Right cardiac atrium (tissue), 5 donors: ENCODE data around the gene ATP6V1B1. TPM values are rescaled to one million over a fixed set of nuclear protein-coding genes. Genes with fewer than 3 reads are reported as not detected.

ENCODE experiments used
- ATAC-seq, 2 donors: fragments of 200-7000 bp; cut with Tn5 transposase; one replicate each; pipeline versions ENCODE4 v1.8.0 to v1.9.1; 2020; ENCODE audit warnings: moderate library complexity in 2 of 2, mild to moderate bottlenecking in 1 of 2
- DNase-seq, 3 donors: peaks; one replicate each; pipeline ENCODE4 v3.0.0-alpha.2; 2020
- H3K27ac ChIP-seq: one replicate; pipeline ENCODE4 v1.5.1; 2013; ENCODE audit warnings: mild to moderate bottlenecking, low read length, control low read depth, moderate library complexity
- H3K27me3 ChIP-seq: one replicate; pipeline ENCODE4 v1.6.1; 2013; ENCODE audit not compliant: control insufficient read depth, insufficient read depth
- H3K4me1 ChIP-seq: one replicate; pipeline ENCODE4 v1.6.1; 2013; ENCODE audit warnings: low read length; ENCODE audit not compliant: control insufficient read depth, insufficient read depth
- H3K4me3 ChIP-seq: one replicate; pipeline ENCODE4 v1.5.1; 2013; ENCODE audit warnings: low read length, control low read depth
- H3K9me3 ChIP-seq: one replicate; pipeline ENCODE4 v1.6.1; 2013; ENCODE audit warnings: low read length; ENCODE audit not compliant: control insufficient read depth
- WGBS: extraction: QIAGEN DNeasy Blood & Tissue Kit; methylation state at CpG from one replicate; pipeline ENCODE4 v1.1.7; 2013; 5-methylcytosine and 5-hydroxymethylcytosine counted together
- intact Hi-C, 4 donors: fragments of 100-400 bp; cut with DNase I; formaldehyde crosslinking; loops; one replicate each; pipeline versions ENCODE4 v1.11.0 to v1.14.0; 2022 to 2023
- polyA plus RNA-seq: library from polyadenylated mRNA; stranded (reverse); fragments of 200-250 nt; gene quantifications from one replicate; pipeline ENCODE4 v1.2.3, GENCODE V29; 2013
- total RNA-seq, 4 donors: library from RNA; stranded (reverse); fragmentation: NEBNext Ultra II Directional; extraction: Animal tissue kit (Norgen Biotek cat#: 25700); gene quantifications; one replicate each; pipeline ENCODE4 v1.2.1, GENCODE V29; 2021
- donor health status: healthy with polysubstance abuse.
- donor health status: DM: no; HTN: yes; CAD: no.
- donor health status: DM: no; HTN: no; CAD: no.
- donor health status: DM: no; HTN: yes; CAD: no; lungs with severe emphysema.
- donor health status: DM: yes; HTN: yes; CAD: no.

ATP6V1B1 gene
- total and polyA plus RNA-seq, 5 donors: 0.26 to 0.93 (median 0.84) TPM; not detected in 2

GRCh38 chr2:70893186-70893585 is 42.5 kb upstream of the ATP6V1B1 start:
- intact Hi-C loops: no loop called here
- DNase-seq: no peak
- H3K27me3 ChIP-seq: no peaks in the 10 kb centered on the region

DNA sequence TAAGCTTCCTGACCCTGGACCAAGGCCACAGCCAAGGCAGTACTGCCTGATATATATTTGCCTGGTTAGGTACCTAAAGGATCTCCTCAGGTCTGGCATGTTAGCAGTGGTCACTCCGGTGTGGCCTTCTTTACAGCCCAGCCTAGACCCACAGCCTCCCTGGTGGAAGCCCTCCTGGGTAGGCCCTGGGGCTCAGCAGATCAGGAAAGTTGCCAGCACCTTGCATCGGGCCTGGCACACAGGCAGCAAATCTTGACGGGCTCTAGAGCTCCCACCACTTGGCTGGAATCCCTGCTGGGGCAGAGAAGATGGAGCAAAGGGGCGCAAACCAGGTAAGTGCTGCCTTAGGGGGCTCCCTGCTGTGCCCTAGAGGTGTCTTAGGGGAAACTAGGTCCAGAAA is 40.9 kb upstream of the ATP6V1B1 start:
- Histone ChIP-seq H3K4me3 (no peak overlapping the region), H3K27me3 (no peaks in the 10 kb centered on the region), H3K9me3 (no peaks in the 10 kb centered on the region), H3K27ac (no peak overlapping the region), H3K4me1 (no peaks in the 10 kb centered on the region)
- ATAC-seq (no peak), DNase-seq (no peak)
- intact Hi-C loops: no loop called here
- 76% methylated on average over 4 of the region's 4 CpGs for WGBS

More at GRCh38 chr2:70893186-70893585, 42.5 kb upstream of the ATP6V1B1 start:
- ATAC-seq: no peak
- Histone ChIP-seq H3K4me3 (no peak overlapping the region), H3K4me1 (peaks cover 2% of the 10 kb centered on the region), H3K27ac (no peak overlapping the region), H3K9me3 (no peaks in the 10 kb centered on the region)
- 52% methylated on average over 2 of the region's 2 CpGs for WGBS

DNA sequence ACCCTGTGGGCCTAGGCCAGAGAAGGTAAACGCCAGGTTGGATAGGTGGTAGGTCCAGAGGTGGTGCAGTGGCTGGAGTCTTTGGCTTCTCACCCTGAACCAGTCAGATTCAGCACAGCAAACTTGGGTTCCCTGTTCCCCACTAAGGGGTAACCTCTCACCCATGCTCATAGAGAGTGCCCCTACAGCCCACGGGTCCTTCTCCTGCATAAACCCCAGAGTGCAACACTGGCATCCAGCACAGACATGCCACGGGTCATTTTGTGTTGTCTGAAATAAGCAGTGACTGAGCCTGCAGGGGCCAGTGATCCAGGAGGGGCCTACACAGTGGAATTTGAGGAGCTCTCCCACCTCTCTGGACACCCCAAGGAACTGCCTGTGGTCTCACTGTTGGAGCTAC is 40.5 kb upstream of the ATP6V1B1 start:
- no peak for DNase-seq
- WGBS: 77% methylated on average over 3 of the region's 3 CpGs
- no peak for ATAC-seq
- Histone ChIP-seq H3K27me3 (no peaks in the 10 kb centered on the region), H3K4me3 (no peak overlapping the region), H3K27ac (no peak overlapping the region), H3K9me3 (no peaks in the 10 kb centered on the region), H3K4me1 (no peaks in the 10 kb centered on the region)
- intact Hi-C loops: no loop called here

GRCh38 chr2:70895998-70896764 is 39.5 kb upstream of the ATP6V1B1 start:
- intact Hi-C loops: no loop called here
- DNase-seq (no peak), ATAC-seq (no peak)
- WGBS: 39% methylated on average over 25 of the region's 25 CpGs
- H3K4me3 ChIP-seq: no peak overlapping the region
- no peaks in the 10 kb centered on the region for H3K9me3 ChIP-seq
- H3K4me1 ChIP-seq: no peaks in the 10 kb centered on the region
- H3K27ac ChIP-seq: no peak overlapping the region
- H3K27me3 ChIP-seq: no peaks in the 10 kb centered on the region

- intact Hi-C loops: no loop called here
- DNase-seq (no peak), ATAC-seq (no peak)
- WGBS: 13% methylated on average over 16 of the region's 16 CpGs
- no peaks in the 10 kb centered on the region for H3K27me3 ChIP-seq
- no peaks in the 10 kb centered on the region for H3K4me1 ChIP-seq
- H3K4me3 ChIP-seq: no peak overlapping the region
- H3K9me3 ChIP-seq: no peaks in the 10 kb centered on the region
- H3K27ac ChIP-seq: no peak overlapping the region
Observed at GRCh38 chr2:70896765-70897202, 38.9 kb upstream of the ATP6V1B1 start.

GRCh38 chr2:70897203-70897976 is 38.3 kb upstream of the ATP6V1B1 start:
- Histone ChIP-seq H3K4me3 (no peak overlapping the region), H3K27ac (no peak overlapping the region), H3K4me1 (no peaks in the 10 kb centered on the region), H3K27me3 (no peaks in the 10 kb centered on the region), H3K9me3 (no peaks in the 10 kb centered on the region)
- DNase-seq: no peak
- intact Hi-C loops: no loop called here
- ATAC-seq: no peak
- WGBS: 5% methylated on average over 35 of the region's 35 CpGs

GRCh38 chr2:70897977-70898226 is 37.8 kb upstream of the ATP6V1B1 start:
- Histone ChIP-seq H3K27me3 (no peaks in the 10 kb centered on the region), H3K27ac (no peak overlapping the region)
- ATAC-seq: no peak

GRCh38 chr2:70898363-70899240 is 37.1 kb upstream of the ATP6V1B1 start:
- no peak for ATAC-seq
- Histone ChIP-seq H3K9me3 (no peaks in the 10 kb centered on the region), H3K4me1 (no peaks in the 10 kb centered on the region), H3K27me3 (no peaks in the 10 kb centered on the region), H3K27ac (no peak overlapping the region), H3K4me3 (no peak overlapping the region)
- DNase-seq: no peak
- intact Hi-C loops: no loop called here
- WGBS: 18% methylated on average over 16 of the region's 16 CpGs

More at GRCh38 chr2:70897977-70898226, 37.8 kb upstream of the ATP6V1B1 start:
- Histone ChIP-seq H3K4me3 (no peak overlapping the region), H3K4me1 (no peaks in the 10 kb centered on the region), H3K9me3 (no peaks in the 10 kb centered on the region)
- intact Hi-C loops: no loop called here
- no peak for DNase-seq
- WGBS: 10% methylated on average over 5 of the region's 5 CpGs

DNA sequence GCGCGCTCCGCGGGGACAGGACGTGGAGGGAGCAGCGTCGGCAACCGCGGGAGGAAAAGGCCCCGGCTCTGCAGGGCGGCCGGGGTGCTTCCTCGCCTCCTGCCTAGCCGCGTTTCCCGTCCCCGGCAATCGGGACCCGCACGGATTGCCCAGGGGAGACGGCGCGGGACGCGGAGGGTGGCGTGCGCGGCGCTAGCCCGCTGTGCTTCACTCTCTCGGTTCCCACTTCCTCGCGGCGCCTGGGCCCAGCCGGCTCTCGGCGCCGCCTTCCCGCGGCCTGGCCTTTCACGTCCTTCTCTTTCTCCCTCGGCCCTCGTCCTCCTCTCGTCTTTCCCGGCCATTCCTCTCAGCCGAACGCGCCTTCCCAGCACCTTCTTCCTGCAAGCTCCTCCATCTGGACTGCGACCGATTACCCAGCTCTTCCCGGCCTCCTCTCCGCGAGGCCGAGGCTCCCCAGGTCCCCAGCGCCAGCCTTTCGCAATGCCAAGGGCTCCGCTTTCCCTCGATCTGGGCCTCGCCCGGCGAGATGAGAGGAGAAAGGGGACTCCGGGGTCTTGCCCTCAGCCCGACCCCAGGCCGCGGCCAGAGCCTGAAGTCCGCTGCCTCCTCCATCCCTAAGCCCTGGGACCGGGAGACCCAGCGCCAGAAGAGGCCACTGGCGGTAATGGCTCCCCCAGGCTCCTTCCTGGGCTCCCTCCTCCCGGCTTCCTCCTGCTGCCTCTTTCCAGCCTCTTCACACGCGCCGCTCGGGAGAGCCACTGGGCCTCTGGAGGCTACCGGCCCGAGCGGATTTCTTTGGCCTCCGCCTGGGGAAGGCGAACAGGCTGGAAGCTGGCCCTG is 34.3 kb upstream of the ATP6V1B1 start:
- 5% methylated on average over 79 of the region's 79 CpGs for WGBS
- DNase-seq (peak in 2 of 3 donors; percentile 64 to 72), ATAC-seq (peak; percentile 32 to 39)
- H3K9me3 ChIP-seq: no peaks in the 10 kb centered on the region
- H3K27me3 ChIP-seq: no peaks in the 10 kb centered on the region
- no peak overlapping the region for H3K27ac ChIP-seq
- intact Hi-C loops: no loop called here
- H3K4me1 ChIP-seq: no peaks in the 10 kb centered on the region
- peak overlapping the region; percentile 51 for H3K4me3 ChIP-seq

GRCh38 chr2:70902067-70902442 is 33.6 kb upstream of the ATP6V1B1 start:
- DNase-seq: no peak
- Histone ChIP-seq H3K4me1 (no peaks in the 10 kb centered on the region), H3K27me3 (no peaks in the 10 kb centered on the region), H3K27ac (no peak overlapping the region), H3K9me3 (no peaks in the 10 kb centered on the region), H3K4me3 (peak overlapping the region; percentile 51)
- ATAC-seq: no peak
- intact Hi-C loops: no loop called here
- 51% methylated on average over 5 of the region's 5 CpGs for WGBS
